ENCODE data around the gene USH1G. TPM values are rescaled to one million over a fixed set of nuclear protein-coding genes. Genes with fewer than 3 reads are reported as not detected.
"Not testable (repeated sequence)": the region's sequence is repeated elsewhere in the genome, so short reads cannot be mapped to it uniquely, and the experiment has no call there.

The USH1G gene
- total and polyA plus RNA-seq, 5 experiments from 2014 or later = not detected

DNA sequence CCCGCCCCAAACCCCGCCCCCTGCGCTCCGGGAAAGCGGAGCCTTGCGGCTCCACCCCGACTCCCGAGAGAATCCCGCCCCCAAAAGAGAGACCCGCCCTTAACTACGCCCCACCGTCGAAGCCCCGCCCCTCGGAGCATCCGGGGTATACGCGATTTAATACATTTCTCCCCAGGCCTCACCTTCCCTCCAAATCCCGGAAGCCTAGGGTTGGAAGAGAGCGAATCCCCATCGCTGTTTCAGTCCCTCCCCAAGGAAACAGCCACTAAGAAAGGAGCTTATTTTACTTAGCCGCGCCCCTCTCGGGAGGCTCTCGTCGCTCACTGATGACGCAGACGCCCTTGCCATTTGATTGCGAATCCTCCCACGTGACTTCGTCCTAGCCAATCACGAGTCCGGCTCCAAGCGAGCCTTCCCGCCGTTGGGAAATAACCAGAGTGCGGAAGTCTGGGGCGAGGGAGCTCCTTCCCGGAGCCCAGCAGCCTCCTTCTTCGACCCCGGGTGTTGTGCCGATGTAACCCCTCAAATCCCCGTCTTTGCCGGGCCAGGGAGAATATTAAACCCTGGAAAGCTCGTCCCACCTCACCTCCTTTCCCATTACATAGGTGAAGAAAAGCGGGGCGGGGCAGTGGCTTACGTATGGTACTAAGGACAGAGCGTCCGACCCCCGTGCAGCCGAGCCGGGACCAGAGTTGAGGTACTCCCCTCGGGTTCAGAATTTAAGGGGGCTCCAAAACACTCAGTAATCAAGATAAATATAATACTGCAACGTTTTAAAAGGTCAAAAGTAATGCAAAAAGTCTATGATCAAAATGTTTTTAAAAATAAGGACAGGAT, 49.8 kb downstream of the USH1G start:
- H3K27me3 Mint-ChIP-seq = no peaks in the 10 kb centered on the region
- H3K4me1 Mint-ChIP-seq = peaks cover 16 to 25% (median 23%) of the 10 kb centered on the region in 4 donors
- no peaks in the 10 kb centered on the region for H3K9me3 Mint-ChIP-seq
- peak; percentile 97 to 100 (median 99) for DNase-seq
- peak overlapping the region; percentile 83 to 98 (median 94) for H3K4me3 Mint-ChIP-seq
- ATAC-seq = peak; percentile 95 to 96
- POLR2A ChIA-PET = interaction anchor here (0.7 to 1.6 kb wide), 18 partner anchors 9 to 794 kb away, joined by 3 to 12 read pairs (median 5); partner anchors contain the start of genes GRB2, MIF4GD, NAT9 and NHERF1
- peaks cover 0 to 4% (median 0%) of the 10 kb centered on the region in 3 donors for H3K36me3 Mint-ChIP-seq
- peak overlapping the region; percentile 92 to 99 (median 98) for H3K27ac Mint-ChIP-seq

DNA sequence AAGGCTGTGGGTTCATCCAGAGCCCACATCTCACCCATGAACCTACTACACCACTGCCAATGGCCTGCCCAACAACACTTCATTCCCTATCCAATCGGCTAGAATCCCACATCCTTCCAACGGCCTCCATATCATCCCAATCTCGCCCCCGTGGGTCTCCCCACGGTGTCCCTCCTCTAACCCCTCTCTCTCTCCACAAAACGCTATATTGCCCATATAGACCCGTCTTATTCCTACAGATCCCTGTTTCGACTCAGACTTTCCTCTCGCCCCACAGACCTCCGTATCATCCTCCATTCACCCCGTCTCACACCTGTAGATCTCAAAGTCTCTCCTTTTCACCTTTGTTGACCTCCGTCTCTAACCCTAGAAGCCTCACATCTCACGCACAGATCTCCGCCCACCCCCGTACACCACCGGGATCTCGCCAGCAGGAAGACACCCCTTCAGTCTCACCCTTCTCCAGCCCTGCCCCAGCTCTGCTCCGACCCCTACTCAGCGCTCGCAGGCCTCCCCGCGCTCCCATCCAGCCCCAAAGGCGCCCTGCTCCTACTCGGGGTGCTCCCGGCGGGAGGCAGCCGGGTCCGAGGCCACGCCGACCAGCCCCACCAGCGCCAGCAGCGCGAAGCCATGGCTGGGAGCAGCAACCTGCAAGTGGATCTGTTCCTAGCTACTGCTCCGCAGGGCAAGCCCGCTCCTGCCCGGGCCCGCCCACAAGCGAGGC, 50.6 kb downstream of the USH1G start, which contains the start of gene FDXR:
Gene FDXR, minus strand, starts transcription at position 682 of the 724 bp plus-strand sequence. Its CDS starts 50 bp downstream, at position 632.
- ATAC-seq (peak; percentile 4 to 16), DNase-seq (peak in 1 of 10 donors; percentile 22)
- Mint-ChIP-seq H3K9me3 (no peaks in the 10 kb centered on the region), H3K4me3 (peak within 1 kb of the TSS; percentile 83 to 98 (median 94)), H3K27ac (peak within 1 kb of the TSS; percentile 92 to 99 (median 98)), H3K27me3 (no peaks in the 10 kb centered on the region), H3K36me3 (peaks cover 0 to 4% (median 0%) of the 10 kb centered on the region in 3 donors), H3K4me1 (peaks cover 16 to 25% (median 23%) of the 10 kb centered on the region in 4 donors)
- POLR2A ChIA-PET = interaction anchor here (0.7 to 1.6 kb wide), 18 partner anchors 9 to 794 kb away, joined by 3 to 12 read pairs (median 5); partner anchors contain the start of genes GRB2, MIF4GD, NAT9 and NHERF1

- no peaks in the 10 kb centered on the region for H3K9me3 Mint-ChIP-seq
- DNase-seq (no peak), ATAC-seq (no peak)
- peaks cover 16 to 25% (median 23%) of the 10 kb centered on the region in 4 donors for H3K4me1 Mint-ChIP-seq
- peak overlapping the region in 3 of 10 donors; percentile 33 to 51 (median 39) for H3K27ac Mint-ChIP-seq
- H3K36me3 Mint-ChIP-seq = peaks cover 0 to 4% (median 0%) of the 10 kb centered on the region in 3 donors
- H3K27me3 Mint-ChIP-seq = no peaks in the 10 kb centered on the region
- H3K4me3 Mint-ChIP-seq = peak overlapping the region; percentile 24 to 97 (median 78)
- POLR2A ChIA-PET = no interaction called here
Measured at GRCh38 chr17:74871356-74872076, 51.5 kb downstream of the USH1G start.

- Mint-ChIP-seq H3K27me3 (no peaks in the 10 kb centered on the region), H3K9me3 (no peaks in the 10 kb centered on the region), H3K4me1 (peaks cover 17 to 25% (median 23%) of the 10 kb centered on the region in 4 donors), H3K4me3 (no peak overlapping the region), H3K36me3 (peaks cover 0 to 4% (median 0%) of the 10 kb centered on the region in 3 donors), H3K27ac (no peak overlapping the region)
- DNase-seq (no peak), ATAC-seq (no peak)
- POLR2A ChIA-PET = no interaction called here
Measured at GRCh38 chr17:74870512-74870911, 52.5 kb downstream of the USH1G start.

DNA sequence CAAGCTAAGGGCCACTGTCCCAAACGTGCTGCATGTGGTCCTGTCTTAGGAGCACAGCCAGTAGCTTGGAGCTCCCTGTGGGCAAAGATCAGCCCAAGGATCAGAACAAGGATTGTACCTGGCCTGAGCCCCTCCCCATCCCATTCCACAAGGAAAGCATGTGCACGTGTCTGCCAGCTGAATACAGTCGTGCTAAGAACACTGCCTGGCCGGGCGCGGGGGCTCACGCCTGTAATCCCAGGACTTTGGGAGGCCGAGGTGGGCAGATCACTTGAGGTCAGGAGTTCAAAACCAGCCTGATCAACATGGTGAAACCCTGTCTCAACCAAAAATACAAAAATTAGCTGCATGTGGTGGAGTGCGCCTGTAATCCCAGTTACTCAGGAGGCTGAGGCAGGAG, 53.0 kb downstream of the USH1G start:
- DNase-seq, ATAC-seq, H3K27ac Mint-ChIP-seq, H3K36me3 Mint-ChIP-seq, H3K4me3 Mint-ChIP-seq, H3K9me3 Mint-ChIP-seq, H3K27me3 Mint-ChIP-seq, POLR2A ChIA-PET: not testable (repeated sequence)
- H3K4me1 Mint-ChIP-seq = peaks cover 20 to 27% (median 25%) of the 10 kb centered on the region in 4 donors

- Mint-ChIP-seq H3K36me3 (peaks cover 0 to 4% (median 0%) of the 10 kb centered on the region in 3 donors), H3K4me1 (peaks cover 23 to 30% (median 27%) of the 10 kb centered on the region in 4 donors), H3K4me3 (no peak overlapping the region), H3K9me3 (no peaks in the 10 kb centered on the region), H3K27ac (peak overlapping the region in 1 of 10 donors; percentile 30), H3K27me3 (peaks cover 0 to 3% (median 0%) of the 10 kb centered on the region in 5 donors)
- POLR2A ChIA-PET = no interaction called here
- ATAC-seq (no peak), DNase-seq (no peak)
Measured at GRCh38 chr17:74868908-74869255, 54.2 kb downstream of the USH1G start.

DNA sequence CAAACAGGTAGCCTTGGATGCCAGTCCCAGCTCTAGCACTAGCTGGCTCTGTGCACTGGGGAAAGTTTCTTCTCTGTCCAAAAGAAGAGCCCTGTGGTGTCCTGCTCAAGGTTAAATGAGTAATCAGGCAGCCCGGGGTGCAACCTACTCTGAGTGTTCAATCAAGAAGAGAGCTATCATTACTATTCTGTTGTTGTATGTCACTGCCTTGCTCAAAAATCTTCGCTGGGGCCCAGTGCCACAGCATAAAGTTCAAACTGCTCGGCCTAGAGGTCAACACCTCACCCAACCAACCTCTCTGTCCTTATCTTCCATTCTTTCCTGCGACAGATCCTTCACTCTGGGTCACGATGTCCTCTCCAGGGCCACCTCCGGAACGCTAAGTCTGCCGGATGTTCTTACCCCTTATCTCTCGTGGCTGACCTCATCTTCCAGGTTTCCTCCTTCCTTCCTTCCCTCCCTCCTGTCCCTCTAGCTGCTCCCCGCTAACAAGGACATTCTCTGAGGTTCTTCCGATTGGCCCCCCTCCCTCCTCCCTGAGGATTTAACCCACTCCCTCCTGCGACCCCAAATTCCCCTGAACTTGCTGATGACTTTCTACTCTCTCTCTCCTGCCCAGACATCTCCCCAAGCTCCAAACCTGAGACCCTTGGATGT, 54.7 kb downstream of the USH1G start:
- POLR2A ChIA-PET = interaction anchor here (1.1 kb wide), 1 partner anchor 118 kb away, joined by 3 read pairs; no protein-coding TSS in a partner anchor
- H3K27me3 Mint-ChIP-seq = peaks cover 0 to 3% (median 0%) of the 10 kb centered on the region in 5 donors

DNA sequence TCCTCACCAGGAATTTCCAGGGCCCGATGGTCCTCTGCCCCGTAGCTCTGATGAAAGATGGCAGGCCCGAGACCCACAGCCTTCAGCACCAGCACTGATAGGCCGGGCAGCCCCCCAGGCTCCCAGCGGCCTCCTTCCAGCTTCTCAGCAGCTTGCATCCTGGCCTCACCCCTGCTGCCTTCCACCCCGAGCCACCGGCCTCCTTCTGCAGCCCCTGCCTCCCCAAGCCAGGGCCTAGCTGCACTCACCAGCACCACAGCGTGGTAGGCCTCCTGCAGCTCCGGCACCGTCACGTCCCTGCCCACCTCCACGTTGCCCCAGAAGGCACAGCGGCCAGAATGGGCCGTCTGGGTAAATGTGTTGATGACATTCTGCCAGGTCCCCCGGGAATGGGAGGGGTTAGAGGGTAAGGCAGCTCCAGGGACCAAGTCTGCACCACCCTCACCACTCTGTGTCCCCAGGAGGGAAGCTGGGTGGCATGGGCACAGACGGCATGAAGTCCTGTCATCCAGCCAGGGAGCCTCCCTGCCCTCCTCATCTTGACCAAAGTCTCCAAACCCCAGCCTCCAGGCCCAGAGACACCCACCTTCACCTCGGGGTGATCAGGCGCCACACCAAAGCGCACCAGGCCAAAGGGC, 56.7 kb downstream of the USH1G start:
- H3K27ac Mint-ChIP-seq = no peak overlapping the region
- ATAC-seq = no peak
- no peaks in the 10 kb centered on the region for H3K9me3 Mint-ChIP-seq
- no peak overlapping the region for H3K4me3 Mint-ChIP-seq
- peaks cover 0 to 4% (median 0%) of the 10 kb centered on the region in 3 donors for H3K36me3 Mint-ChIP-seq
- POLR2A ChIA-PET = interaction anchor here (0.5 to 0.7 kb wide), 3 partner anchors 10 to 267 kb away, joined by 3 to 8 read pairs (median 6); no protein-coding TSS in a partner anchor
- no peak for DNase-seq
- H3K27me3 Mint-ChIP-seq = peaks cover 0 to 8% (median 0%) of the 10 kb centered on the region in 5 donors
- H3K4me1 Mint-ChIP-seq = peaks cover 10 to 19% (median 15%) of the 10 kb centered on the region in 4 donors

More for the DNA sequence above, 54.7 kb downstream of the USH1G start:
- no peaks in the 10 kb centered on the region for H3K9me3 Mint-ChIP-seq
- ATAC-seq (no peak), DNase-seq (no peak)
- peaks cover 0 to 4% (median 0%) of the 10 kb centered on the region in 3 donors for H3K36me3 Mint-ChIP-seq
- peak overlapping the region in 2 of 10 donors; percentile 30 to 46 for H3K27ac Mint-ChIP-seq
- H3K4me3 Mint-ChIP-seq = no peak overlapping the region
- H3K4me1 Mint-ChIP-seq = peaks cover 21 to 26% (median 23%) of the 10 kb centered on the region in 4 donors

Other genes starting within 250 kb of the USH1G start
- gene CD300LF, start 210.3 kb downstream of the USH1G start, total RNA-seq = under 1 TPM in 1 of 2 experiments, not detected in 1; 0.36 TPM
- not detected for gene CD300LF, start 210.3 kb downstream of the USH1G start, polyA plus RNA-seq
- gene RAB37, start 186.0 kb downstream of the USH1G start, total RNA-seq = 10 to 100 TPM; 34.0 to 35.9 TPM
- gene RAB37, start 186.0 kb downstream of the USH1G start, polyA plus RNA-seq = 100 to 1,000 TPM in 1 of 3 donors, 10 to 100 TPM in 2; 55.3 to 108 (median 76.0) TPM
- gene NHERF1, start 174.6 kb downstream of the USH1G start, total RNA-seq = 100 to 1,000 TPM; 158 to 164 TPM
- gene NHERF1, start 174.6 kb downstream of the USH1G start, polyA plus RNA-seq = 100 to 1,000 TPM; 277 to 351 (median 324) TPM
- gene NAT9, start 146.9 kb downstream of the USH1G start, total RNA-seq = 10 to 100 TPM; 66.5 to 71.5 TPM
- gene NAT9, start 146.9 kb downstream of the USH1G start, polyA plus RNA-seq = 10 to 100 TPM in 2 of 3 donors, 1 to 10 TPM in 1; 9.8 to 28.3 (median 20.2) TPM
- gene GRIN2C, start 63.4 kb downstream of the USH1G start, total RNA-seq = under 1 TPM in 1 of 2 experiments, not detected in 1; 0.08 TPM
- under 1 TPM in 1 of 3 donors, not detected in 2; 0.08 TPM for gene GRIN2C, start 63.4 kb downstream of the USH1G start, polyA plus RNA-seq
- 10 to 100 TPM; 10.7 to 12.7 TPM for gene FDXR, start 50.3 kb downstream of the USH1G start, total RNA-seq
- 1 to 10 TPM; 3.9 to 7.2 (median 4.2) TPM for gene FDXR, start 50.3 kb downstream of the USH1G start, polyA plus RNA-seq
- gene FADS6, start 29.6 kb downstream of the USH1G start, total RNA-seq = not detected
- gene FADS6, start 29.6 kb downstream of the USH1G start, polyA plus RNA-seq = not detected
- not detected for gene OTOP2, start 1.0 kb upstream of the USH1G start, total RNA-seq
- gene OTOP2, start 1.0 kb upstream of the USH1G start, polyA plus RNA-seq = not detected
- not detected for gene OTOP3, start 12.6 kb upstream of the USH1G start, total RNA-seq
- gene OTOP3, start 12.6 kb upstream of the USH1G start, polyA plus RNA-seq = not detected
- gene HID1, start 49.5 kb upstream of the USH1G start, total RNA-seq = 10 to 100 TPM in 1 of 2 experiments, 1 to 10 TPM in 1; 9.5 to 15.0 TPM
- gene HID1, start 49.5 kb upstream of the USH1G start, polyA plus RNA-seq = 1 to 10 TPM; 4.2 to 6.9 (median 4.7) TPM
- under 1 TPM; 0.10 to 0.11 TPM for gene CDR2L, start 64.4 kb upstream of the USH1G start, total RNA-seq
- gene CDR2L, start 64.4 kb upstream of the USH1G start, polyA plus RNA-seq = not detected
- 10 to 100 TPM; 23.9 to 29.4 TPM for gene MRPL58, start 89.4 kb upstream of the USH1G start, total RNA-seq
- 10 to 100 TPM; 44.9 to 58.1 (median 53.6) TPM for gene MRPL58, start 89.4 kb upstream of the USH1G start, polyA plus RNA-seq
- gene ATP5PD, start 123.7 kb upstream of the USH1G start, total RNA-seq = 100 to 1,000 TPM; 149 to 160 TPM
- gene ATP5PD, start 123.7 kb upstream of the USH1G start, polyA plus RNA-seq = 100 to 1,000 TPM; 406 to 455 (median 449) TPM
- gene KCTD2, start 124.0 kb upstream of the USH1G start, total RNA-seq = 10 to 100 TPM; 25.0 to 28.6 TPM
- 10 to 100 TPM in 1 of 3 donors, 1 to 10 TPM in 2; 6.8 to 10.9 (median 7.8) TPM for gene KCTD2, start 124.0 kb upstream of the USH1G start, polyA plus RNA-seq
- 10 to 100 TPM; 14.2 to 14.8 TPM for gene SLC16A5, start 164.7 kb upstream of the USH1G start, total RNA-seq
- gene SLC16A5, start 164.7 kb upstream of the USH1G start, polyA plus RNA-seq = 1 to 10 TPM; 1.4 to 4.1 (median 3.1) TPM
- 10 to 100 TPM; 15.6 to 16.7 TPM for gene ARMC7, start 186.7 kb upstream of the USH1G start, total RNA-seq
- gene ARMC7, start 186.7 kb upstream of the USH1G start, polyA plus RNA-seq = 1 to 10 TPM; 2.7 to 3.3 (median 2.9) TPM
- 10 to 100 TPM; 52.8 to 66.6 TPM for gene NT5C, start 208.5 kb upstream of the USH1G start, total RNA-seq
- 10 to 100 TPM; 46.0 to 53.6 (median 50.6) TPM for gene NT5C, start 208.5 kb upstream of the USH1G start, polyA plus RNA-seq
- 10 to 100 TPM; 25.6 to 27.0 TPM for gene JPT1, start 231.3 kb upstream of the USH1G start, total RNA-seq
- 10 to 100 TPM; 68.6 to 76.6 (median 70.7) TPM for gene JPT1, start 231.3 kb upstream of the USH1G start, polyA plus RNA-seq

Data from naive thymus-derived CD8-positive, alpha-beta T cell (primary cell).